Heart right ventricle (tissue), 16 donors: Measurements from ENCODE around the gene MYT1. TPM values are rescaled to one million over a fixed set of nuclear protein-coding genes. Genes with fewer than 3 reads are reported as not detected.

Experiments used
- ATAC-seq, 8 donors: fragments of 200-7000 bp; cut with Tn5 transposase; one replicate each; pipeline ENCODE4 v1.9.1; 2020; ENCODE audit warnings: mild to moderate bottlenecking in 8 of 8, moderate library complexity in 8 of 8, moderate number of reproducible peaks in 1 of 8
- DNase-seq, 2 donors: peaks; one replicate each; pipeline ENCODE4 v3.0.0-alpha.2; 2020
- H3K27ac ChIP-seq, 10 donors: fragments of 200-600 bp; sonication (generic) in 2 of 10; one replicate each; pipeline versions ENCODE4 v1.5.0 to v1.8.0; 2020 to 2022; ENCODE audit warnings: mild to moderate bottlenecking in 3 of 10
- H3K27me3 ChIP-seq, 7 donors: fragments of 200-600 bp; one replicate each; pipeline ENCODE4 v1.8.0; 2021 to 2022; ENCODE audit warnings: mild to moderate bottlenecking in 2 of 7
- H3K36me3 ChIP-seq, 9 donors: fragments of 200-600 bp; sonication (generic) in 1 of 9; one replicate each; pipeline versions ENCODE4 v1.5.0 to v1.8.0; 2020 to 2022; ENCODE audit warnings: mild to moderate bottlenecking in 2 of 9
- H3K4me1 ChIP-seq, 9 donors: fragments of 200-600 bp; sonication (generic) in 1 of 9; one replicate each; pipeline versions ENCODE4 v1.5.0 to v1.8.0; 2020 to 2022; ENCODE audit warnings: mild to moderate bottlenecking in 4 of 9
- H3K4me3 ChIP-seq, 10 donors: fragments of 200-600 bp; sonication (generic) in 2 of 10; one replicate each; pipeline versions ENCODE4 v1.5.0 to v1.8.0; 2020 to 2022; ENCODE audit warnings: mild to moderate bottlenecking in 7 of 10, moderate library complexity in 2 of 10
- H3K9me3 ChIP-seq, 11 donors: fragments of 200-600 bp in 10 of 11; sonication (generic) in 2 of 11; one replicate each; pipeline versions ENCODE4 v1.5.0 to v1.8.0; 2013 to 2022; ENCODE audit warnings: mild to moderate bottlenecking in 2 of 11, control low read depth in 1 of 11, moderate library complexity in 1 of 11
- CTCF ChIP-seq, 9 donors: fragments of 200-600 bp; sonication (generic) in 2 of 9; IDR thresholded peaks; one replicate each; pipeline versions ENCODE4 v1.5.0 to v1.8.0; 2021 to 2022; ENCODE audit warnings: antibody characterized with exemption in 9 of 9, mild to moderate bottlenecking in 5 of 9, moderate library complexity in 1 of 9
- WGBS, 2 donors: extraction: QIAGEN DNeasy Blood & Tissue Kit; methylation state at CpG; one replicate each; pipeline ENCODE4 v1.1.7; 2013; ENCODE audit warnings: inconsistent platforms in 1 of 2; 5-methylcytosine and 5-hydroxymethylcytosine counted together
- intact Hi-C, 10 donors: fragments of 100-400 bp; cut with DNase I; formaldehyde crosslinking; loops; one replicate each; pipeline versions ENCODE4 v1.11.1 to v1.14.2; 2022
- polyA plus RNA-seq, 2 donors: library from polyadenylated mRNA; stranded (reverse); fragments of 200-250 nt; gene quantifications; one replicate each; pipeline ENCODE4 v1.2.3, GENCODE V29; 2013
- total RNA-seq, 10 donors: library from RNA; stranded (reverse); fragmentation: NEBNext Ultra II Directional in 3 of 10; extraction: Animal tissue kit (Norgen Biotek cat#: 25700) in 3 of 10; gene quantifications; one replicate each; pipeline versions ENCODE4 v1.2.1 to v1.2.4, GENCODE V29; 2021 to 2023
- donor health status: Arrhythmogenic right ventricular cardiomyopathy.
- donor health status: ischemic (EF 13 %, LVEDD 7.1; RV severe dilation, severe dysfunction).
- donor health status: healthy with polysubstance abuse.
- donor health status: DM: no; HTN: yes; CAD: no.
- donor health status: DM: no; HTN: no; CAD: no.
- donor health status: ischemic (EF 25% LVEDD 6.9; RV normal size, moderate dysfunction).
- donor health status: ischemic (EF 25% LVEDD 5.7; RV mildly dilated, moderate dysfunction).
- donor health status: healthy.
- donor health status: DM: yes; HTN: yes; CAD: no.
- donor health status: Ischemic cardiomyopathy.
- donor health status: ischemic (EF 35%, LVEDD 5.7; RV mildly dilated, moderate dysfunction).
- donor health status: nonischemic (EF 11% LVEDD 7.7; RV severe dilation, severe dysfunction).
- donor health status: DM: yes; HTN: yes; CAD: no.
- donor health status: PGD.
- donor health status: ischemic (EF 29% LVEDD 5.4; RV normal size, mild dysfunction).
- donor health status: nonischemic (EF 23%, LVEDD 6.1; RV moderate dilation, normal function).

MYT1 gene
- total and polyA plus RNA-seq, 12 donors, result 0.01 to 0.35 (median 0.11) TPM; not detected in 1

- Histone ChIP-seq H3K27me3 (peaks cover 0 to 40% (median 24%) of the 10 kb centered on the region in 7 donors), H3K36me3 (no peaks in the 10 kb centered on the region), H3K9me3 (peaks cover 0 to 13% (median 0%) of the 10 kb centered on the region in 11 donors), H3K27ac (no peak overlapping the region), H3K4me3 (no peak overlapping the region), H3K4me1 (peaks cover 0 to 12% (median 4%) of the 10 kb centered on the region in 9 donors)
- ATAC-seq (peak in 4 of 8 donors; percentile 45 to 82 (median 59)), DNase-seq (no peak)
- no peak for TF ChIP-seq CTCF (IDR thresholded peaks at IDR 0.05)
- 42 to 50% methylated on average over 21 of the region's 21 CpGs for WGBS, 2 donors
- intact Hi-C loops, result no loop called here
Measured at GRCh38 chr20:64188682-64189529, 24.7 kb downstream of the MYT1 start.

DNA sequence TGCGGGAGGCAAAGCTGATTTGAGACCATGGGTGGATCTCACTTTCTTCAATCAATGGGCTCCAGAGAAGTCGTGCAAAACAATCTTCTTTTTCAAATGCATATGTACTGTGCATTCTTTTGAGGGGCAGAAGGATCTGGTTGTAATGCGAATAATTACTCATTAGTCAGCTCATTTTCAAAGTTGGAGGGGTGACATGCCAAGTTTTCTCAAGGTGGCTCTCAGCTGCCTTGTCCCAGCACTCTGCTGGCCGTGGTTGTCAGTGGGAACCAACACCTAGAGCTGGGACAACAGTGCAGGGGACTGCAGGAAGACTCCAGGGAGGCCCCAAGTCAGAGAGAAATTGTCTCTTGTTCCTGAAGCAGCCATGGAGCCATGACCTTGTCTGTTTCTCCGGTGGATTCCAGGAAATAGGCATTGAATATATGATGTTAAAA lies 25.3 kb downstream of the MYT1 start:
- intact Hi-C loops, result no loop called here
- DNase-seq, result no peak
- Histone ChIP-seq H3K36me3 (no peaks in the 10 kb centered on the region), H3K4me1 (peaks cover 0 to 12% (median 4%) of the 10 kb centered on the region in 9 donors), H3K4me3 (no peak overlapping the region), H3K27ac (no peak overlapping the region), H3K27me3 (peaks cover 0 to 41% (median 25%) of the 10 kb centered on the region in 7 donors), H3K9me3 (peaks cover 0 to 13% (median 0%) of the 10 kb centered on the region in 11 donors)
- ATAC-seq, result no peak
- no peak for TF ChIP-seq CTCF (IDR thresholded peaks at IDR 0.05)
- WGBS, 2 donors, result 42 to 44% methylated on average over 5 of the region's 5 CpGs

GRCh38 chr20:64189986-64190385 lies 25.7 kb downstream of the MYT1 start:
- peaks cover 0 to 41% (median 21%) of the 10 kb centered on the region in 7 donors for H3K27me3 ChIP-seq
- no peak overlapping the region for H3K27ac ChIP-seq
- ATAC-seq (no peak), DNase-seq (no peak)
- peaks cover 0 to 12% (median 4%) of the 10 kb centered on the region in 9 donors for H3K4me1 ChIP-seq
- intact Hi-C loops, result no loop called here
- H3K36me3 ChIP-seq, result no peaks in the 10 kb centered on the region
- H3K4me3 ChIP-seq, result no peak overlapping the region
- TF ChIP-seq CTCF (IDR thresholded peaks at IDR 0.05), result no peak
- H3K9me3 ChIP-seq, result peaks cover 0 to 13% (median 0%) of the 10 kb centered on the region in 11 donors
- 76 to 79% methylated on average over 8 of the region's 8 CpGs for WGBS, 2 donors

- no peak for ATAC-seq
- TF ChIP-seq CTCF (IDR thresholded peaks at IDR 0.05), result no peak
Measured at GRCh38 chr20:64191002-64191401, 26.8 kb downstream of the MYT1 start.

More at GRCh38 chr20:64191002-64191401, 26.8 kb downstream of the MYT1 start:
- Histone ChIP-seq H3K27me3 (peaks cover 0 to 38% (median 24%) of the 10 kb centered on the region in 7 donors), H3K36me3 (no peaks in the 10 kb centered on the region), H3K4me3 (no peak overlapping the region), H3K4me1 (peaks cover 0 to 12% (median 4%) of the 10 kb centered on the region in 9 donors), H3K9me3 (peaks cover 0 to 13% (median 0%) of the 10 kb centered on the region in 11 donors), H3K27ac (no peak overlapping the region)
- intact Hi-C loops, result no loop called here
- WGBS, 2 donors, result 78 to 88% methylated on average over 4 of the region's 4 CpGs
- DNase-seq, result no peak
